ENCODE measurements around the gene MYO6.
"Not testable (repeated sequence)": the region's sequence is repeated elsewhere in the genome, so short reads cannot be mapped to it uniquely, and the experiment has no call there.

The MYO6 gene

DNA sequence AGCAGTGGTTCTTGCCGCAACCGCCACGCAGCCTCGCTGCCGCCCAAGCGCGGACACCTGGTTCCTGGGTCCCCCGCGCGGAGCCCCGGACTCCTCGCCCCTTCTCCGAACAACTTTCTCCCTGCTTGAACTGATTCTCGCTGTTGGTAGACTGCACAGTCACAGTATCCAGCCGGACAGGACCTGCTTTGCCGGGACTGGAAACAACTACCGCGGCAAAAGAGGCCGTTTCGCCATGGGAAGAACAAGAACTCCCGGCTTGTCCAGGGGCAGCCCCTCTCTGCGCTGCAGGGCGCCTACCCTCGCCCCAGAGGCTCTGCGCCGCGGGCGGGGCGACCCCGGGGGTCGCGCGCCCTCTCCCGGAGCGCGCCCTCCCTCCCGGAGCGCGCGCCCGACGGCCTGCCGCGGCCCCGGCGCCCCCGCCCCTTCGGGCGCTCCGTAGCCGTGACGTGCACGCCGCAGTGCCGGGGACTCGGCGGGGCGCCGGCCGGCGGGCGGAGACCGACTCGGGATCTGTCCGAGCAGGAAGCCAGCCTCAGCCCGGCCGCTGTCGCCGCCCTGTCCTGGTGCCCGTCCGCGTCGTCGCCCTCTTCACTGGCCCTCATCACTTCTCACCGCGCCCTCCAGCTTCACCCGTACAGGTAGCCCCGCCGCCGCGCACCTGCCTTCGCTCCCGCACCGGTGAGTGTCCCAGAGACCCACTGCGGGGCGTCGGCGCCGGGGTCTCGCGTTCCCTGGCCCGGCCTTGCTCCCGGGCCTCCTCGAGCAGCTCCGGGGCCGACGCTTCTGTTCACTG lies at the start of gene MYO6:
Gene MYO6 (plus strand): TSS at position 497 of the 796 bp plus-strand sequence. CDS start 68,309 bp downstream, outside the sequence.
- DNase-seq: peak; percentile 3 to 31

DNA sequence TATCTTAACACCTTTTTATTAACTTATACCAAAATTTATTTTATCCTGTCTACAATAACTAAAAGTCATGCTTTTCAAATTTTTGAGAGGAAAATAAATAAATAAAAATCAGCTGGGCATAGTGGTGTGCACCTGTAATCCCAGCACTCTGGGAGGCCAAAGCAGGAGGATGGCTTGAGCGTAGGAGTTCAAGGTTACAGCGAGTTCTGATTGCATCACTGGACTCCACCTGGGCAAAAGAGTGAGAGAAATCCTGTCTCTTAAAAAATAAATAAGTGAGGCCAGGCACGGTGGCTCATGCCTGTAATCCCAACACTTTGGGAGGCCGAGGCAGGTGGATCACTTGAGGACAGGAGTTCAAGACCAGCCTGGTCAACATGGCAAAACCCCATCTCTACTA lies 40.7 kb upstream of the MYO6 start:
- not testable (repeated sequence) for DNase-seq

DNA sequence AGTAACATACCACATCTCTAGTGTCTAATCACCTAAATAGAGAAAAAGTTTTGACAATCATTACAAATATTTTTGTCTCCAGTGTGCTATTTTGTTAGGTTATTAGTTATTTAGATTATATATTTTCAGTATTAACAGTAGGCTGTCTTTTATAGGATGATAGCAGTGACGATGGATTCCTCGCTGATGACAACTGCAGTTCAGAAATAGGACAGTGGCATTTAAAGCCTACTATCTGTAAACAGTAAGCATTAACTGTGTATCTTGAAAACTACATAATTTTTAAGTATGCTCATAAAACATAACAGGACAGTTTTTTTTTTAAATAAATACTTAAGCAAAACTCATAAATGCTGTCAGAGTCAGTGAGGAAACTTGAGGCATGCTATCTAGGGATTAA lies 37.9 kb upstream of the MYO6 start:
- no peak for DNase-seq

DNA sequence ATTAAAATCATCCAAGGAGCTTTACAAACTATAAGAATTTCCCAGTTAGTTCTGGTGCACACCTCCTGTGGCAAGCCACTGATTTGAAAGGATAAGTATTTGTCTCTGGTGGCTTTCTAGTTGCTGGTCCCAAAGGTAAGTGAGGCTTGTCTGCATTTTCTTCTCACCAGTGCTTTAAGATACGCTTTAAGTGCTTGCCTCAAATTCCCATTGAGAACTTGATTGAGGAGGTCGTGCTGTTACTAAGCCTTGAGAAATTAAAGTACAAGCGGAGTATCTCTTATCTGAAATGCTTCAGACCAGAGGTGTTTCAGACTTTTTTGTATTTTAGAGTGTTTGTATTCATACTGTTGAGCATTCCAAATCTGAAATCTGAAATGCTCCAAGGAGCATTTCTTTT lies 29.9 kb upstream of the MYO6 start:
- no peak for DNase-seq

DNA sequence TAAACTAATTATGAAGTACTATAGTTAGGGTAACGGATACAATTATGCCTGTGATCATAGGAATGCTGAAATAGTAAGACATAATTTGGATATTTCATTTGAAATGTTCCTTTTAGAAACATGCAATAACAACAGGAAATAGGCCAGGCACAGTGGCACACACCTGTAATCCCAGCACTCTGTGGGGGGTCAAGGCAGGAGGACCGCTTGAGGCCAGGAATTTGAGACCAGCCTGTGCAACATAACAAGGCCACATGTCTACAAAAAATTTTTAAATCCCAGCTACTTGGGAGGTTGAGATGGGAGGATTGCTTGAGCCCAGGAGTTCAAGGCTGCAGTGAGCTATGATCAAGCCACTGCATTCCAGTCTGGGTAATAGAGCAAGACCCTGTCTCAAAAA lies 25.7 kb upstream of the MYO6 start:
- DNase-seq: no peak

DNA sequence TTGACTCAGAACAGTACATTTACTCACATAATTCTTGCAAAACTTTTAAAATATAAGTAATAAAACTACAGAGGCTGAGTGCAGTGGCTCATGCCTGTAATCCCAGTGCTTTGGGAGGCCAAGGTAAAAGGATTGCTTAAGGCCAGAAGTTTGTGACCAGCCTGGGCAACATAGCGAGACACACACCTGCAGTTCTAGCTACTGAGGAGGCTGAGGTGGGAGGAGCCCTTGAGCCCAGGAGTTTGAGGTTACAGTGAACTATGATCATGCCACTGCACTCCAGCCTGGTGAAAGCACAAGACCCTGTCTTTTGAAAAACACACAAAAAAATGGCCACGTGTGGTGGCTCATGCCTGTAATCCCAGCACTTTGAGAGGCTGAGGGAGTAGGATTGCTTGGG lies 21.8 kb upstream of the MYO6 start:
- DNase-seq: no peak

DNA sequence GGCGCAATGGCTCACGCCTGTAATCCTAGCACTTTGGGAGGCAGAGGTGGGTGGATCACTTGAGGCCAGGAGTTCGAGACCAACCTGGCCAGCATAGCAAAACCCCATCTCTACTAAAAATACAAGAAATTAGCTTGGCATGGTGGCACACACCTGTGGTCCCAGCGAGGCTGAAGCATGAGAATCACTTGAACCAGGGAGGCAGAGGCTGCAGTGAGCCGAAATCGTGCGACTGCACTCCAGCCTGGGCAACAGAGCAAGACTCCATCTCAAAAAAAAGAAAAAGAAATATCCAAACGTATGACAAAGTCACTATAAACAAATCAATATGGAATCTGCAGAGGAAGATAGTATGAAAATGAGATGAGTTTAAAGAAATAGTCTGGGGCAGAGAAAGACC lies 18.0 kb upstream of the MYO6 start:
- DNase-seq: not testable (repeated sequence)

DNA sequence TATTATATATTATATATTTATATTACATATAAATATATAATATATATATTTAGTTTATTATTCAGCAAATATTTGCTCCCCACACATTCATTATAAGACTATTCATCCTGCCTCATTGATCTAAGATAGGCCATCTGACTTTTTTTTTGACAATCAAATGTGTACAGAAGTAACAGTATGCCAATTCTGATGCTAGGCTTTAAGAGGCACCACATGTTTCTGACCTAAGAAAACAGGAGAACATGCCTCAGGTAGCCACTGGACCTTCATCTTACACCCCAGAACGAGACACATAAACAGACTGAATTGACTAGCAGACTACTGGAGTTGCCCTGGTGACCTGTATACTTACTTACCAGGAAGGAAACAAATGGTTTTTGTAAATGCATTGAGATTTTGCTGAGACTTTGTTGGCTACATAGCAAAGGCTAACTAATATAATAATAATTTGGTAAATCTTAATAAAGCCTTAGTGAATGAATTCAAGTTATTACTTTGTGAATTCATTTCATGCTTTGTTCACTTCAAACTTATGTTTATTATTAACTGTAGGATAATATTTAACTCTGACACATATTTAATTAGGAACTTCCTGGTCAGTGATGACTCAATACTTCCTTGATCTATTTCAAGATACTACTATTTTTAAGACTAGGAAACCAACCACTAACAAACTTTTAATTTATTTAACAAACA lies 13.4 kb upstream of the MYO6 start:
- DNase-seq: no peak

DNA sequence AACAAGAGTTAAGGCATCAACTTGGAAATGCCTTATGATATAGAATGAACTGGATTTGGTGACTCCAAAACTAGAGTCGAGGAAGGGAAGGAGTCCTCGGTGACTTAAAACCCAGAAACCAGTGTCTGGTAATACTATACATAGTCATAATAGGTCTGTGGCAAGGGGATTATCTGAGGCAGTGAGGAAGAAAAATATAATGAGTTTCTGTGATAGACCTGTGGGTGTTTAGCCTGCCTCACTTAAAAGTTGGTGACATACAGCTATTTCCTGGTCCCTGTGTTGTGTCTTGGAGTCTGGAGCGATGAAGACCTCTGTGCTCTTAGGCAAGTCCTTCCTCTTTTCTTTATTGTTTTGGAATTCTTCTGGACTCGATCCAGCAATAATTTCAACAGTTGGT lies 5.1 kb upstream of the MYO6 start:
- DNase-seq: no peak

DNA sequence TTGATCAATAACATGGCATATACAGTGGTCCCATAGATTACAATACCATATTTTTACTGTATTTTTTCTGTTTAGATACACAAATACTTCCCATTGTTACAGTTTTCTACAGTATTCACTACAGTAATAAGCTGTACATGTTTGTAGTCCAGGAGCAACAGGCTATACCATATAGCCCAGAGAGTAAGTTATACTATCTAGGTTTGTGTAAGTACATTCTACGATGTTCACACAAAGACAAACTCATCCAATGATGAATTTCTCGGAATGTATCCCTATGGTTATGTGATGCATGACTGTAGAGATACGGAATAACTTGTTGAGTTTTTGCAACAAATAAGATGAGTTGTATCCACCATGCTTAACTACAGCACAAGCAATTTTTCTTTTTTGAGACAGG lies 3.6 kb upstream of the MYO6 start:
- DNase-seq: no peak

DNA sequence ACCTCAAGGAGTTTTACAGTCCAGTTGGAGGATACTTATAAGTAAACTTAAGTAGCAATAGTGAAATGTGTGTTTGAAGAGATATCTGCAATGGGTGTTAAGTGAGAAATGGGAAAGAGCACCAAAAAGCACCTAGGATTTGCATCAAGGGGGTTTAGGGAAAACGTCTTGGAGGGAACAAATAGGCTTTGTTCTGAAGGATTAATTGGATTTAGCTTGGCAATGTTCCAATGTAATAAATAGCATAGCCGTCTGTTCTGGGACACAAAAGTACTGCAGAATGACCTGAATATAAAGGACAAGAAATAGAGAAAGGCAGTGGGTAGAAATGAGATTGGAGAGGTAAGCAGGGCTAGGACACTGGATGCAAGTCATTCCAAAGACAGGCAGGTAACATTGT lies 2.8 kb upstream of the MYO6 start:
- DNase-seq: no peak

DNA sequence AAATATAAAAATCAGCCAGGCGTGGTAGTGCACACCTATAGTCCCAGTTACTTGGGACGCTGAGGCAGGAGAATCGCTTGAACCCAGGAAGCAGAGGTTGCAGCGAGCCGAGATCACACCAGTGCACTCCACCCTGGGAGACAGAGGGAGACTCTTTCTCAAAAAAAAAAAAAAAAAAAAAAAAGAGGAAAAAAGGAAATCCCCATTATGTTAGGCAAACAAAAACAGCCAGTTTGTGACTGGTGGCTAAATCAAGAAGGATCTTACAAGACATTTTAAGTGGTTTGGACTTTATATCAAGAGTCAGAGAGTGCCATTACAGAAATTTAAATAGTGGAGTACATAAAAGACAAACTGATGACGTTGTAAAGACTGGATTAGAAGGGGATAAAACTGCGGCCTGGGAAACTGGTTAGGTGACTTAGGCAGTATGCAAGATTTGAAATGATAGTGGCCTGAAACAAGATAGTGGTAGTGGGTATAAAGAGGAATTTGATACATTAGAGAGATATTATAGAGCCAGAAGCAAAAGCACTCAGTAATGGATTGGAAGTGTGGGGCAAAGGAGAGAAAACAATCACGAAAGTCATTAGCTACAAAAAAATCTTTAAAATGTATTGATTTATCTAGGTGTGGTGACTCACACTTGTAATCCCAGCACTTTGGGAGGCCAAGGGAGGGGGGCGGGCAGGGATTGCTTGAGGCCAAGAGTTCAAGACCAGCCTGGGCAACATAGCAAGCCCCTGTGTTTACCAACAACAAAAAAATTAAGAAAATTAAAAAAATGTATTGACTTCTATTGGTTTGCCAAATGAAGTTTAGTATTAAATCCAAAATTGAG lies 1.7 kb upstream of the MYO6 start:
- no peak for DNase-seq

DNA sequence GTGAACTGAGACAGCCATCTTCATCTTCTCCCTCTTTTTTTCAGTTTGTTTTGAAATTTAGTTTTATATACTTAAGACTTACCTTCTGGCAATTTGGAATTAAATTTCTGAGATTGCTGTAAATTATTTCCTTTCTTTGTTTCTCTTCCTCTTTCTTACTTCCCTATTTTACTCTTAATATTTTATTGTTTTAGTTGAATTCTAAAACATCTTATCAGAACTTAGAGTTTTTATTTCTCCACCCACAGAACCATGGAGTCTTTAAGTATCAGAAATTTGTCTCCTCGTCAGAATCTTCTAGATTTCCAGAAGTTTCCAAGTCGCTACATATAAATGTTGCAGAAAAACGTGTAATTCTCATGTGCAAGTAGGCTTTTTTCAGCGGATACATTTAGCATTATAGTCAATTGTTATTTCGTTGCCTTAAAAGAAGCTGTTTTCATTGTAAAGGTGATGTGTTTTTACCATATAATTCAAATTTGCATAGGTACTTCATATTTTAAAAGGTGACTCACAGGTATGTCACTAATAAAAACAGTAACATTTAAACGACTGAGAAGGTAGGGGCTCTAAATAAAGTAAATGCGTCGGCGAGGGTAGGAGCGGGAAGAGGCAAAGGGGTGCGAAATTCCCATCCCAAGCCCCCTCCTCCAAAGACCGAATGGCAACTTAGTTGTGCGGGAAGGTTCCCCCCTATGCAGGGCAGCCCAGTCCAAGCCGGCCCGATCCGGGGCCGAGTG lies 866 bp upstream of the MYO6 start:
- DNase-seq: no peak

DNA sequence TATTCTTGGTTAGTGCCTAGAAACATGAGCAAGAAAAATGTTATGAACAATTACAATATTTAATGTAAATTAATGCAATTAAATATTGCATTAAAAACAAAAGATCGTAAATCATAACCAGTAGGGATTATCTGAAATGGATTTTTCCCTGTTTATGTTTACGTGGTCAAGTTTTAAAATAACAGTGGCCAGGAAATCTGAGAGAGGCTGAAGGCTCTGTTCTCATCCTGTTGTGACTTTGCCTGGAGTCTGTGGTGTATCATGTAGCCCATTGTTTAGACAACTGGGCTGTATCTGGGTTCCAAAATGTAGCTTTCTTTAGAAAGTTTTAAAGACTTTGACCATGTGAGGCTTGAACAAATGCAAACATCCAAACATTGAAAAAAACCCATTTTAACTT lies 2.4 kb downstream of the MYO6 start:
- DNase-seq: no peak

DNA sequence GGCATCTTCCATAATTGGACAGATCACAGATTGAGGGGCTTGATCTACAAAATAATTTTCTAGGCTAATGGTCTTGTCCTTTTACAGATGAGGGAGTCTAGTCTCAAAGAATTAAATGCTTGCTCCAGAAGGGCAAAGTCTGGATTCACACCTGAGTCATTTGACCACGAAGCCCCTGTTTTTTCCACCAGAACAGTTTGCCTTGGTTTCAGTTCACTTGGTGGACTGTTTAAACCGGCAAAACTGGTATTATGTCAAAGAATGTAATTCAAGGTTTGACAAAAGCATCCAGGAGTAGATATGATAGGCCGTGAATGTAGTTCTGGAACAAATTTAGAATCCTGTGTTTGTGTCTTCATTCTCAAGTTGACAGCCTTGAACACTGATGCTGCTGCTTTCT lies 3.3 kb downstream of the MYO6 start:
- DNase-seq: no peak

DNA sequence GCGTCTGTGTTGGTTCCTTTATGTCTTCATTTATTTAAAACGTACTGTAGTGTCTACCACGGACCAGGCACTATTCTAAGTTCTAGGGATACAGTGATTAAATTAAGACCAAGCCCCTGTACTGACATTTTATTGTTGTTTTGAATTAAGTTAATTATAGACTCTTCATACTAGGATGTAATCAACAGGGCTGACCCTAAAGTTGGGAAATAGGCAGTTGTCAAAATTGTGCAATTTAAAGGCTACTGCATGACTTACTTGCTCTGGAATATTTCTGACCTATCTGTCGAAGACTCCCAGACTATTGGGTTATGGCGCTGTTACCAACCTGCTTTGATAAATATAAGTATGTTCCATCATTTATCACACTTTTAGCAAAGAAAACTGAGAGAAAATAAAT lies 6.7 kb downstream of the MYO6 start:
- no peak for DNase-seq

DNA sequence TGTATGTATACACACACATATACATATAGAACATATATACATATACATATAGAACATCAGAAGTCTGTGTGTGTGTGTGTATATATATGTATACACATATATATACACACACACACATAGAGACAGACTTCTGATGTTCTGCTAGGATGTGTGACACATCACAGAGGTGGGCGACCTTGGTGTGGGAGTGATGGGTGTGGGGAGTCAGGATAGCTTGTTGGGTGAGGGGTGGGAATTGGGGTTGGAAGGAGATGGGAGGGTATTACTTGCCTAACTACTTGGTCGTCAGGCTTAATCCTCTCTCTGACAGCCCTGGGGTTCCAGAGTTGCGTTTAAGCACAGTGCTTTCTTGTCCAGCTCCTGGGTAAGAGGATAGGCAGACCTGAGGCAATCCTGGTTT lies 8.3 kb downstream of the MYO6 start:
- DNase-seq: no peak

DNA sequence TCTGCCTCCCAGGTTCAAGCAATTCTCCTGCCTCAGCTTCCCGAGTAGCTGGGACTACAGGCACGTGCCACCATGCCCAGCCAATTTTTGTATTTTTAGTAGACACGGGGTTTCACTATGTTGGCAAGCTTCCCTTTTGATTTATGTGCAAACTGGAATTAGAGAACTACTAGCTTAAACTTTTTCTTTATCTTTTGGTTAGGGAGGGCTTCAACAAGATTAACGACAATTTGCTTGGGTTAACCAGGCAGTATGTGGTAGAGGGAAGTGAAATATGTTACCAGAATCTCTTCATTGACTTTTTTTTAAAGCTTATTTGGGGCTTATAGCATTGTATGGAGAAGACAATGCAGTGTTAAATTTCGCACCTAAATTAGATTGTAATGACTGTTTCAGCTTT lies 9.0 kb downstream of the MYO6 start:
- no peak for DNase-seq

DNA sequence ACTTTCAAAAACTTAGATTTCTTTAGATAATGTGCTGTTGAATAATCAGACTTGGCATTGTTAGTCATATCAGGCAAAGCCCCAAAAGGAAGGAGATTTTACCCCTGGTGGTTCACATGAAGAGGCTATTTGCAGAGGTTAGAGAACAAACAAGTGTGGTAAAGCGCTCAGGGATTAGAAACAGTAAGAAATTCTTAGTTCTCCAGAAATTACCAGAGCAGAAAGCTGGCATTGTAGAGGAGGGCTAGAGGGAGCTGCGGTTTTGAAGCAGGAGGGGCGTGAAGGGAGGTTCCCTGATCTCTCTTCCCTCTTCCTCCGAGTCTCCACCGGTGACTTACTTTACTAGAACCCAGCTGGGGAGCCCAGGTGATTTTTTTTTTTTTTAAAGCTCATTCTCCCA lies 10.2 kb downstream of the MYO6 start:
- DNase-seq: no peak

DNA sequence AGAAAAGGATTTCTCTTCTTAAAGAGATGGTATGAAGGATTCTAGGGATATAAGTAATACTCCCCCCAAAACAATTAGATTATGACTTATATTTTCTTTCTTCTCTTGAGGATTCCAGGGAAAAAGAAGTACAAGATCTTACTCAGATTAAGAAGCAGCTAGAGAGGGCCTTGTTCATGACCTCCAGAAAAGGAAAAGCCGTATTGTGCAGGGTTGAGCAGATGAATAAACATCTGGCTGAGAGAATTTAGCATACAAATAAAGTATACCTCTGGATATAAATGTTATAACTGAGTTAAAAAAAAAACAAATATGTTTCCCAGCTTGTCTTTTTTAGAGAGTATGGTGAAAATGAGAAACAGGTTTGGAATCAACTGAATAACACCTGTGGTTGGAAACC lies 11.3 kb downstream of the MYO6 start:
- DNase-seq: no peak

DNA sequence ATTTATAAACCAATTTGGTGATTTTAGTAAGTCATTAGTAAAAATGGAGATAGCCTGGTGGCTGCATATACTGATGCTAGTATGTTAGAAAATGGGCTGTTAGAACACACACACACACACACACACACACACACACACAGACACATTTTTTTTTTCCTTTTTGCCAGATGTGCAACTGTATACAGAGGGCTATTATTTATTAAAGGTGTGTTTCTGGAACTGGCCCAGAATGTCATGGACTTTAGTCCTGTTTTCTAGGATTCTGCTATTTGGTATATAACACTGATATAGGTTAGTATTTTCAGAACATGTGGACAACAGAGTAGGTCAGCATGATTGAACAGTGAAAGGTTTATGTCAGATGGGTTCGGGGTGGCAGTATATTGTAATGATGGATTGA lies 12.4 kb downstream of the MYO6 start:
- DNase-seq: no peak

DNA sequence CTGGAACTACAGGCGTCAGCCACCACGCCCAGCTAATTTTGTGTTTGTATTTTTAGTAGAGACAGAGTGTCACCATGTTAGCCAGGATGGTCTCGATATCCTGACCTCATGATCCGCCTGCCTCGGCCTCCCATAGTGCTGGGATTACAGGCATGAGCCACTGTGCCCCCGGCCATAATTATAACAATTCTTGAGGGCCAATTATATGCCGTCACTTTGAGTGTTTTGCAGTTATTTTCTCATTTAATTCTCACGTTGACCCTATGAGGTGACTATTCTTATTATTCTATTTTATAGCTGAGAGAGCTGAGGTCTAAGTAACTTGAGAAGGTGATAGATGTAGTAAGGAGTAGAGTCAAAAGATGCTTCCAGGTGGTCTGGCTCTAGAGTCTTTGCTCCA lies 13.0 kb downstream of the MYO6 start:
- no peak for DNase-seq

DNA sequence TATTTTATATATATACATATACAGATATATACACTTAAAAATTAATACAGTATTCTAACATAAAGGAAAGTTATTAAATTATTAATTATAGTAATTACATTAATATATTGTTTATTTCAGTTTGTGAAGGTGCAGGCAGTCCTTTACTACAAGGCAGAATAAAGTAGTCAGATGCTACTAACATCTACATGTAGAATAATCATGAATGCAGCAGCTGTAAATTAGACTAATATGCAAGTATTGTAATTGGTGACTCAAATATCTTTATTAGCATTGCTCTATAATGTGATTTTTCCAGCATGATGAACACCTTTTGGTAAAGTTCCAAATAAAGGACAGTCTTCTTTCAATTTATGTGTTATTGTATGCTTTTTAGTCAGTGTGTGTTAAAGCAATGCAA lies 17.3 kb downstream of the MYO6 start:
- no peak for DNase-seq
